Smooth muscle cell (in vitro differentiated cells): ENCODE data around the gene SPON1. TPM values are rescaled to one million over a fixed set of nuclear protein-coding genes. Genes with fewer than 3 reads are reported as not detected.

Experiments
- DNase-seq: peaks from one replicate; lab custom pipeline; 2025; ENCODE audit not compliant: unreplicated experiment; lab: John Stamatoyannopoulos, UW
- H2AFZ ChIP-seq: fragments of 200-600 bp; sonication (generic); 2 replicates; pipeline ENCODE4 v1.6.0; 2016; ENCODE audit warnings: antibody characterized with exemption, low read depth, mild to moderate bottlenecking
- H3F3A ChIP-seq: fragments of 200-600 bp; sonication (generic); 2 replicates; pipeline ENCODE4 v1.6.0; 2017; ENCODE audit warnings: antibody characterized with exemption, low read depth
- H3K27ac ChIP-seq: fragments of 200-600 bp; sonication (generic); 2 replicates; pipeline ENCODE4 v1.5.1; 2016; ENCODE audit warnings: low read depth, mild to moderate bottlenecking
- H3K27me3 ChIP-seq: fragments of 200-600 bp; sonication (generic); 2 replicates; pipeline ENCODE4 v1.6.1; 2016; ENCODE audit warnings: low read depth, mild to moderate bottlenecking
- H3K36me3 ChIP-seq: fragments of 200-600 bp; sonication (generic); 2 replicates; pipeline ENCODE4 v1.5.1; 2016; ENCODE audit warnings: low read depth
- H3K4me1 ChIP-seq: fragments of 200-600 bp; sonication (generic); 2 replicates; pipeline ENCODE4 v1.5.1; 2016; ENCODE audit warnings: low read depth
- H3K4me2 ChIP-seq: fragments of 200-600 bp; sonication (generic); 2 replicates; pipeline ENCODE4 v1.6.0; 2016; ENCODE audit warnings: mild to moderate bottlenecking
- H3K4me3 ChIP-seq: fragments of 200-600 bp; sonication (generic); 2 replicates; pipeline ENCODE4 v1.5.1; 2016; ENCODE audit warnings: mild to moderate bottlenecking
- H3K79me2 ChIP-seq: fragments of 200-600 bp; sonication (generic); 2 replicates; pipeline ENCODE4 v1.6.0; 2016; ENCODE audit warnings: low read depth, mild to moderate bottlenecking
- H3K9ac ChIP-seq: fragments of 200-600 bp; sonication (generic); 2 replicates; pipeline ENCODE4 v1.6.0; 2016; ENCODE audit warnings: low read depth
- H3K9me3 ChIP-seq: fragments of 200-600 bp; sonication (generic); replicated peaks from 2 replicates; pipeline ENCODE4 v1.5.1; 2016; ENCODE audit warnings: low read depth
- H4K20me1 ChIP-seq: fragments of 200-600 bp; sonication (generic); 2 replicates; pipeline ENCODE4 v1.6.0; 2016; ENCODE audit warnings: low read depth
- CTCF ChIP-seq: fragments of 200-600 bp; sonication (generic); IDR thresholded peaks from 2 replicates; pipeline ENCODE4 v1.5.1; 2017; ENCODE audit warnings: borderline replicate concordance, mild to moderate bottlenecking, antibody characterized with exemption; ENCODE audit not compliant: insufficient read depth, poor library complexity, severe bottlenecking
- whole genome bisulfite sequencing: methylation state at CpG from one replicate; pipeline ENCODE4 v1.1.7; 2016; ENCODE audit warnings: low lambda C conversion rate; 5-methylcytosine and 5-hydroxymethylcytosine counted together
- polyA plus RNA-seq: library from polyadenylated mRNA; unstranded; fragments of >200 nt; fragmentation: Nextera tagmentation; extraction: Ambion mirVana; gene quantifications from 2 replicates; pipeline ENCODE4 v1.2.1, GENCODE V29; 2016
- total RNA-seq: library from RNA; depleted of rRNA; stranded (reverse); fragments of >200 nt; gene quantifications from 2 replicates; pipeline ENCODE4 v1.2.3, GENCODE V29; 2014

The SPON1 gene
- total and polyA plus RNA-seq, 2 experiments from 2014 or later, result 38.0 to 40.6 TPM

DNA sequence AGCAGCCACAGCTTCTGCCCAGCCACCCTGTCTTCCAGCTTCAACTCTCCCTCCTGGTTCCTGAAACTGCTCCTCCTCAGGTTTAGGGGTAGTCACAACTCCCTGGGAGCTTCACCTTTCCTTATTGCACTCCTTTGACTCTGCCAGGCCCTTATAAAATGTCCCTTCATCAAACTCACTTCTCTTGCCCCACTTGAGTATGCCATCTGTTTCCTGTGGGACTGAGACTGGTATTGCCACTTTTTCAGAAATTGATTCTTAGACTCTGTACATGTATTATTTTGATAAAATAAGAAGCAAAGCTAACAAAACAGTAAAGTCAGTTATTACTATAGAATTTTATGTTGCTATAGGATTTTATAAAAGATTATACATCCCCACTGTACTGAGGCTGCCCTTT is 134.1 kb downstream of the SPON1 start:
- Histone ChIP-seq H3K4me3 (no peak overlapping the region), H3K9me3 (no peaks in the 10 kb centered on the region), H3K4me2 (no peak overlapping the region), H3K27me3 (no peaks in the 10 kb centered on the region), H3K36me3 (no peaks in the 10 kb centered on the region), H3F3A (no peaks in the 10 kb centered on the region), H4K20me1 (no peaks in the 10 kb centered on the region), H3K79me2 (no peaks in the 10 kb centered on the region), H2AFZ (no peak overlapping the region), H3K9ac (no peak overlapping the region), H3K27ac (no peak overlapping the region), H3K4me1 (no peaks in the 10 kb centered on the region)
- no peak for TF ChIP-seq CTCF
- no peak for DNase-seq

- Histone ChIP-seq H2AFZ (no peak overlapping the region), H3K79me2 (no peaks in the 10 kb centered on the region), H3F3A (no peaks in the 10 kb centered on the region), H3K27ac (no peak overlapping the region), H3K4me3 (no peak overlapping the region), H3K36me3 (no peaks in the 10 kb centered on the region), H3K9me3 (no peaks in the 10 kb centered on the region), H4K20me1 (no peaks in the 10 kb centered on the region), H3K27me3 (no peaks in the 10 kb centered on the region), H3K9ac (no peak overlapping the region), H3K4me1 (peaks cover 8% of the 10 kb centered on the region), H3K4me2 (no peak overlapping the region)
- no peak for DNase-seq
- no peak for TF ChIP-seq CTCF
Measured at GRCh38 chr11:14101388-14101787, 138.9 kb downstream of the SPON1 start.

- Histone ChIP-seq H3K4me3 (no peak overlapping the region), H3K4me1 (peaks cover 14% of the 10 kb centered on the region), H3F3A (no peaks in the 10 kb centered on the region), H3K36me3 (no peaks in the 10 kb centered on the region), H2AFZ (no peak overlapping the region), H3K4me2 (no peak overlapping the region), H3K27ac (no peak overlapping the region), H3K27me3 (no peaks in the 10 kb centered on the region), H3K79me2 (no peaks in the 10 kb centered on the region), H4K20me1 (no peaks in the 10 kb centered on the region), H3K9ac (no peak overlapping the region), H3K9me3 (no peaks in the 10 kb centered on the region)
- TF ChIP-seq CTCF, result no peak
- no peak for DNase-seq
- 91% methylated on average over 4 of the region's 4 CpGs for WGBS
Measured at GRCh38 chr11:14102766-14103165, 140.2 kb downstream of the SPON1 start.

GRCh38 chr11:14105446-14105845 is 142.9 kb downstream of the SPON1 start:
- H3K27me3 ChIP-seq, result no peaks in the 10 kb centered on the region
- H3K9ac ChIP-seq, result no peak overlapping the region
- no peaks in the 10 kb centered on the region for H3K9me3 ChIP-seq
- no peak overlapping the region for H3K27ac ChIP-seq
- H3F3A ChIP-seq, result no peaks in the 10 kb centered on the region
- WGBS, result 86% methylated on average over 1 of the region's 1 CpG
- no peak for DNase-seq
- H3K79me2 ChIP-seq, result no peaks in the 10 kb centered on the region
- no peaks in the 10 kb centered on the region for H3K36me3 ChIP-seq
- H4K20me1 ChIP-seq, result no peaks in the 10 kb centered on the region
- no peak overlapping the region for H2AFZ ChIP-seq
- peaks cover 14% of the 10 kb centered on the region for H3K4me1 ChIP-seq
- no peak for TF ChIP-seq CTCF
- H3K4me2 ChIP-seq, result no peak overlapping the region
- no peak overlapping the region for H3K4me3 ChIP-seq
